ENCODE data around the gene KCTD8.
"Not testable (repeated sequence)": the region's sequence is repeated elsewhere in the genome, so short reads cannot be mapped to it uniquely, and the experiment has no call there.

DNA sequence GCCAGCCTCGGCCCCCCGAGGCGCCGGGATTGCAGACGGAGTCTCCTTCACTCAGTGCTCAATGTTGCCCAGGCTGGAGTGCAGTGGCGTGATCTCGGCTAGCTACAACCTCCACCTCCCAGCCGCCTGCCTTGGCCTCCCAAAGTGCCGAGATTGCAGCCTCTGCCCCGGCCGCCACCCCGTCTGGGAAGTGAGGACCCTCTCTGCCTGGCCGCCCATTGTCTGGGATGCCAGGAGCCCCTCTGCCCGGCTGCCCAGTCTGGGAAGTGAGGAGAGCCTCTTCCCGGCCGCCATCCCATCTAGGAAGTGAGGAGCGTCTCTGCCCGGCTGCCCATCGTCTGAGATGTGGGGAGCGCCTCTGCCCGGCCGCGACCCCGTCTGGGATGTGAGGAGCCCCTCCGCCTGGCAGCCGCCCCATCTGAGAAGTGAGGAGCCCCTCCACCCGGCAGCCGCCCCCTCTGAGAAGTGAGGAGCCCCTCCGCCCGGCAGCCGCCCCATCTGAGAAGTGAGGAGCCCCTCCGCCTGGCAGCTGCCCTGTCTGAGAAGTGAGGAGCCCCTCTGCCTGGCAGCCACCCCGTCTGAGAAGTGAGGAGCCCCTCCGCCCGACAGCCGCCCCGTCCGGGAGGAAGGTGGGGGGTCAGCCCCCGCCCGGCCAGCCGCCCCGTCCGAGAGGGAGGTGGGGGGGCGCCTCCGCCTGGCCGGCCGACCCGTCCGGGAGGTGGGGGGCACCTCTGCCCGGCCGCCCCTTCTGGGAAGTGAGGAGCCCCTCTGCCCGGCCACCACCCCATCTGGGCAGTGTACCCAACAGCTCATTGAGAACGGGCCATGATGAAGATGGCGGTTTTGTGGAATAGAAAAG lies 266.9 kb downstream of the KCTD8 start:
- TF ChIP-seq CTCF (IDR thresholded peaks at IDR 0.05); EP300 (IDR thresholded peaks at IDR 0.05; ENCODE audit: low read depth): not testable (repeated sequence)

Measured in transverse colon (tissue), 3 donors.